ENCODE measurements around the gene P2RY11. TPM values are rescaled to one million over a fixed set of nuclear protein-coding genes. Genes with fewer than 3 reads are reported as not detected.

Gene P2RY11
- total RNA-seq, 1 experiment from 2014 or later = 18.4 TPM

DNA sequence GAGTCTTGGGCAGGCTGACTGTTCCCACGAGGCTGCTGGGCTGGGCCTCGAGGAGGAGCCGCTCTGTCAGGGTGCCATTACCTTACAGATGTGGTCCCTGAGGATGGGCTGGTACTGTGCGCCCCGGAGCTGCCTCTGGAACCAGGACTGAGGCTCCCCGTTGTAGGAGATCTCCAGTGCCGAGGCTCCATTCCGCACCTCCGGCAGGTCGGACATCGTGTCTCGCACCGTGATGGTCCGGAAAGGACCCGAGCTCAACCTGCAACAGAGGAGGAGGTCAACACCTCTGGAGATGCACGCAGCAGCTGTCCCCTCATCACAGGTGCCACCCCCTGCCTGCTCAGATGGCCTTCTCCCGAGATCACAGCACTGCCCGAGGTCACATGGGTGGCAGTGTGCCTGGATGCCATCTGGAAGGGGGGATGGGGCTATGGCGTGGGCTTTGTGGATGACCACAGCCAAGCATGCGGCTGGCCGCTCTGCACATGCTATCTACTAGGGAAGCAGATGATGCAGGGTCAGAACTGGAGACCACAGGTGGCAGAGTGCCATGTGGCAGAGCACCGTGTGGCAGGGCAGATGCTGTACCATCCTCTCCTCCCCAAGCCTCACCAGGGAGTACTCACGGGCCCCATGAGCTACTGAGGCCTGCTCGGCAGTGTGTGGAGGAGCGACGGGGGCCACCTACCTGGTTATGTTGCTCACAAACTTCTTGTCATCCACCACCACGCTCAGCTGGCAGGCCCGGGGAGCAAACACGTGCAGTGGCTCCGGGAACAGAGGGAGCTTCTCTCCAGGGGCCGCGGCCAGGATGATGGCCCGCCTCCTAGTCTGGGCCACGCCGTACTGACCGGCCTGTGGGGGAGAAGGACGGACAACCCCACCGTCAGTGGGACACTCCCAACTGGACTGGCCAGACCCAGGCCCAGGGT lies 26.5 kb downstream of the P2RY11 start:
- H3K9me3 Mint-ChIP-seq (ENCODE audit: unreplicated experiment) = no peaks in the 10 kb centered on the region
- H3K4me3 Mint-ChIP-seq (ENCODE audit: unreplicated experiment) = no peak overlapping the region
- no peaks in the 10 kb centered on the region for H3K4me1 Mint-ChIP-seq (ENCODE audit: low read depth, unreplicated experiment)
- TF ChIP-seq, protein P1, sequence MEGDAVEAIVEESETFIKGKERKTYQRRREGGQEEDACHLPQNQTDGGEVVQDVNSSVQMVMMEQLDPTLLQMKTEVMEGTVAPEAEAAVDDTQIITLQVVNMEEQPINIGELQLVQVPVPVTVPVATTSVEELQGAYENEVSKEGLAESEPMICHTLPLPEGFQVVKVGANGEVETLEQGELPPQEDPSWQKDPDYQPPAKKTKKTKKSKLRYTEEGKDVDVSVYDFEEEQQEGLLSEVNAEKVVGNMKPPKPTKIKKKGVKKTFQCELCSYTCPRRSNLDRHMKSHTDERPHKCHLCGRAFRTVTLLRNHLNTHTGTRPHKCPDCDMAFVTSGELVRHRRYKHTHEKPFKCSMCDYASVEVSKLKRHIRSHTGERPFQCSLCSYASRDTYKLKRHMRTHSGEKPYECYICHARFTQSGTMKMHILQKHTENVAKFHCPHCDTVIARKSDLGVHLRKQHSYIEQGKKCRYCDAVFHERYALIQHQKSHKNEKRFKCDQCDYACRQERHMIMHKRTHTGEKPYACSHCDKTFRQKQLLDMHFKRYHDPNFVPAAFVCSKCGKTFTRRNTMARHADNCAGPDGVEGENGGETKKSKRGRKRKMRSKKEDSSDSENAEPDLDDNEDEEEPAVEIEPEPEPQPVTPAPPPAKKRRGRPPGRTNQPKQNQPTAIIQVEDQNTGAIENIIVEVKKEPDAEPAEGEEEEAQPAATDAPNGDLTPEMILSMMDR (IDR thresholded peaks at IDR 0.05; ENCODE audit: insufficient read depth in 1 of 2, low read depth in 1 of 2, low read length in 1 of 2, severe bottlenecking in 1 of 2, unreplicated experiment in 1 of 2) = no peak
- intact Hi-C loops (cut with micrococcal nuclease; ENCODE audit: unreplicated experiment) = no loop called here
- no peaks in the 10 kb centered on the region for H3K27me3 Mint-ChIP-seq (ENCODE audit: insufficient read depth, unreplicated experiment)
- H3K36me3 Mint-ChIP-seq (ENCODE audit: insufficient read depth, unreplicated experiment) = peaks cover 59% of the 10 kb centered on the region
- Histone ChIP-seq H3K9me3 (no peaks in the 10 kb centered on the region), H3K4me3 (ENCODE audit: low read depth, low read length) (no peak overlapping the region), H3K36me3 (ENCODE audit: control insufficient read depth, insufficient read depth, low read length) (peaks cover under 1% of the 10 kb centered on the region; the same call in 1 of the 2 replicates), H3K27me3 (replicated peaks; ENCODE audit: control insufficient read depth, insufficient read depth, low read length) (no peaks in the 10 kb centered on the region), H3K4me1 (no peaks in the 10 kb centered on the region)
- no peak overlapping the region for H3K27ac Mint-ChIP-seq (ENCODE audit: unreplicated experiment)
- ChIA-PET POLR2A (no interaction called here), CTCF (no interaction called here)
- DNase-seq = no peak
- no TSS peak for BruUV-seq (replicated peaks)

DNA sequence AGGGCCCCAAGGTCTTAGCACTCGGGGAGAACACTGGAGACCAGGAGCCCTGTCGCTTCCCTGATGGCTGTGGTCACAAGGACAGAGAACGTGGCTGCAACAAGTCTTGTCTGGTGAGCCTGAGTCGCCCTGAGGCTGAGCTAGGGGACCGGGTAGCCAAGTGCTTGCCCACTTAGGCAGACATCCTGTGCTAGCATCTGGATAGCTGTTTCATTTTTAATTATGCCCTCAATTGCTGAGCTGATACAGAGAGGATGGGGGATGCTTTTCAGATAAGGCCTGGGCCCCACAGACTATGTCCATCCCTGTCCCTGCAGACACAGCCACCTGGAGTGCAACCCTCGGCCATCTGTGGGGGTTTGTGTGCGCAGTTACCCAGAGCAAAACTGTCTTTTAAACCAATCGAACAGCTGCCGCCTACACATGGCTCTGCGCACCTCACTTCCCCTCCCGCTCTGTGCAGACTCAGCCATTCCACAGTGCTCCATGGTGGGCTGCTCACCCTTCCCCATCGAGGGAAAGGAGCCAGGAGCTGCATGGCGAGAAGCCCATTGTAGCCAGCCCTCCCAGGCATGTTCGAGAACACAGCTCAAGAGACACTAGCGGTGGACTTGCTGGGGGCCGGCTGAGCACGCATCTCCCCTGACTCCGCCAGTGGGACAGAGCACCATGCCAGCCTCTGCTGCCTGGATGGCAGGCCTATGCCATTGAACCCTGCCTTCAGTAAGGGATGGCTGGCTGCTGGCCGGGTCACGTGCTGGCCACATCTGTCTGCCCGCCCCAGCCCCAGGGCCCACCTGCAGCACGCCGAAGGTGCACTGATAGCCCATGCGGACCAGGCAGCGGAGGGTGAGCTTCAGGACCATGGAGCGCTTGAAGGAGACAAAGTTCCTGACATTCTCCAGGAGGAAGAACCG lies 27.6 kb downstream of the P2RY11 start:
- no peaks in the 10 kb centered on the region for H3K4me1 Mint-ChIP-seq (ENCODE audit: low read depth, unreplicated experiment)
- peaks cover 64% of the 10 kb centered on the region for H3K36me3 Mint-ChIP-seq (ENCODE audit: insufficient read depth, unreplicated experiment)
- no peak overlapping the region for H3K27ac Mint-ChIP-seq (ENCODE audit: unreplicated experiment)
- Histone ChIP-seq H3K9me3 (no peaks in the 10 kb centered on the region), H3K4me3 (ENCODE audit: low read depth, low read length) (no peak overlapping the region), H3K36me3 (ENCODE audit: control insufficient read depth, insufficient read depth, low read length) (no peaks in the 10 kb centered on the region; the same call in 1 of the 2 replicates), H3K4me1 (no peaks in the 10 kb centered on the region), H3K27me3 (replicated peaks; ENCODE audit: control insufficient read depth, insufficient read depth, low read length) (no peaks in the 10 kb centered on the region)
- CTCF ChIA-PET = no interaction called here
- intact Hi-C loops (cut with micrococcal nuclease; ENCODE audit: unreplicated experiment) = no loop called here
- H3K9me3 Mint-ChIP-seq (ENCODE audit: unreplicated experiment) = no peaks in the 10 kb centered on the region
- no TSS peak for BruUV-seq (replicated peaks)
- POLR2A ChIA-PET = interaction anchor here (0.6 kb wide), 1 partner anchor 67 kb away, joined by 3 read pairs; no protein-coding TSS in a partner anchor
- TF ChIP-seq, protein P1 (IDR thresholded peaks at IDR 0.05; ENCODE audit: insufficient read depth in 1 of 2, low read depth in 1 of 2, low read length in 1 of 2, severe bottlenecking in 1 of 2, unreplicated experiment in 1 of 2) = no peak
- H3K4me3 Mint-ChIP-seq (ENCODE audit: unreplicated experiment) = no peak overlapping the region
- DNase-seq = no peak
- H3K27me3 Mint-ChIP-seq (ENCODE audit: insufficient read depth, unreplicated experiment) = no peaks in the 10 kb centered on the region

DNA sequence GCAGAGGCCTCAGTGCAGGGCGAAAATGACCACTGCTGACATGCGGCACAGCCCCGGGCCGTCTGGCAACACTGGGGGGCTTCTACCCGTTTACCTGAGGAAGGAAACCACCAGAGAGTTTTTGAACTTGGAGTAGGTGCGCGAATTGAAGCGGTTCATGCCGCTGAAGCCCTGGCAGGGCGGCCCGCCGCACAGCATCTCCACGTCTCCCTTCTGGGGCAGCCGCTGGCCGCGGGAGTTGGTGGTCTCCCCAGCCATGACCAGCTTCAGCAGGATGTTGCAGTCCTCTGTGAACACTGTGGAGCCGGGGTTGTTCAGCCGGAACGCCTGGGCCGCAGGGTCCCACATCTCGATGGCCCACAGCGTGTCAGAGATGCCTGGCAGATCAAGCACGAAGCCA lies 28.5 kb downstream of the P2RY11 start:
- BruUV-seq (replicated peaks) = no TSS peak
- ChIA-PET POLR2A (interaction anchor here (0.6 kb wide), 1 partner anchor 68 kb away, joined by 3 read pairs; no protein-coding TSS in a partner anchor), CTCF (no interaction called here)
- no peaks in the 10 kb centered on the region; the same call in 1 of the 2 replicates for H3K36me3 ChIP-seq (ENCODE audit: control insufficient read depth, insufficient read depth, low read length)
- Mint-ChIP-seq H3K4me3 (ENCODE audit: unreplicated experiment) (no peak overlapping the region), H3K27me3 (ENCODE audit: insufficient read depth, unreplicated experiment) (no peaks in the 10 kb centered on the region), H3K36me3 (ENCODE audit: insufficient read depth, unreplicated experiment) (peaks cover 72% of the 10 kb centered on the region), H3K4me1 (ENCODE audit: low read depth, unreplicated experiment) (no peaks in the 10 kb centered on the region), H3K9me3 (ENCODE audit: unreplicated experiment) (no peaks in the 10 kb centered on the region), H3K27ac (ENCODE audit: unreplicated experiment) (no peak overlapping the region)
- no peak overlapping the region for H3K4me3 ChIP-seq (ENCODE audit: low read depth, low read length)
- H3K4me1 ChIP-seq = no peaks in the 10 kb centered on the region
- no peaks in the 10 kb centered on the region for H3K9me3 ChIP-seq
- H3K27me3 ChIP-seq (replicated peaks; ENCODE audit: control insufficient read depth, insufficient read depth, low read length) = no peaks in the 10 kb centered on the region
- intact Hi-C loops (cut with micrococcal nuclease; ENCODE audit: unreplicated experiment) = no loop called here
- DNase-seq = no peak
- TF ChIP-seq, protein P1 (IDR thresholded peaks at IDR 0.05; ENCODE audit: insufficient read depth in 1 of 2, low read depth in 1 of 2, low read length in 1 of 2, severe bottlenecking in 1 of 2, unreplicated experiment in 1 of 2) = no peak

Data from Caco-2 (cell line).